Measurements from ENCODE around the gene APH1B.
"Not testable (repeated sequence)": the region's sequence is repeated elsewhere in the genome, so short reads cannot be mapped to it uniquely, and the experiment has no call there.

APH1B gene

GRCh38 chr15:63332367-63333124 lies 55.1 kb downstream of the APH1B start:
- DNase-seq (ENCODE audit: low spot score), result peak; percentile 84

DNA sequence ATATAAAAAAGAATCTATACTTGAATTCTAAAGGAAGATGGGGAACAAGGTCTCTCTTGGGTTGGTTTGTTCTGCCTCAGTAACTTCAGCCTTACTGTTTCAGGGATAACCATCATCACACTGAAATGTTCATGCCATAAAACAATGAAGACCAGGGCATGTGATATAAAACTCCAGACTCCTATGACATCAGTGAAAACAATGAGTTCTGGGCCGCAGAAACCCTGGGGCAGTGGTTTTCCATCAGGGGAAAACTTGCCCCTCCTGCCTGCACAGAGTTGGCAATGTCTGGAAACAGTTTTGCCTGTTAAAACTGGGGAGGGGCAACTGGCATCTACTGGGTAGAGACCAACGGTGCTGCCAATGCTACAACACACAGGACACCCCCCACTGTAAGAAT lies 57.4 kb downstream of the APH1B start:
- no peak for DNase-seq (ENCODE audit: low spot score)

GRCh38 chr15:63335543-63336240 lies 58.3 kb downstream of the APH1B start:
- DNase-seq (ENCODE audit: low spot score), result no peak

DNA sequence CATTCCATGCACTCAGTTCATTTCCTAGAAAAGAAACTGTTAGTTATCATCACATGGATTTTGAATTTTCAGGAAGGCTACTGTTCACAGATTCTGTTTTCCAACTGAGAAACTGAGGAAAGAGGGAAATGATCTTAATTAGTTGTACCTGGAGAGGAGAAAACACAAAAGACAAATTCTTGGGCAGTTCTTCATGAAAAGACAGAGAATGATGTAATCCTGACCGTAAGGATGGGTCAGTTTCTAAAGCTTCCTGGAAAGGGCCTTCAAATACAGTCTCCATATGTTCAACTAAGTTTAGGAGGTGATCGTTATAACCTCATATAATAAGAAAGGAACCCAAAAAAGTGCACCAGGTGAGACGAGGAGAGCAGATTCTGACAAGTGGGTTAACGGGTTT lies 59.6 kb downstream of the APH1B start:
- no peak for DNase-seq (ENCODE audit: low spot score)

DNA sequence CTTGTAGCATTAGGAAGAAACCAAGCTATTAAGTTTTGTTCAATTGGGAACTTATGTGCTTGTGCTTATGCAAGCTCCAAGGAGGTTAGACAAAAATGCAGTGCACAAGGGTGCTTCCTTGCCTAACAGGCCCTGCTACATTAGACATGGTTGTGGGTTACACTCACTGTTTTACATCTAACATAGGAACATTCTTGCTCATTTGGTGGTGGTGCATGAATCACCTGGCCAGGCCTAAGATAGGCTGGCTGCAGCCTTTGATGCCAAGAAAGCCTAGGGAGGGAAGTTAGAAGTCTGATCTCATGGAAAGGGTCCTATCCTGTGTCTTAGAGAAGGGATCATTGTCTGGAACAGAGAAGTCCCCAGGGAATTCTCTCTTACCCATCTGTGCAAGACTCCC lies 60.8 kb downstream of the APH1B start:
- no peak for DNase-seq (ENCODE audit: low spot score)

DNA sequence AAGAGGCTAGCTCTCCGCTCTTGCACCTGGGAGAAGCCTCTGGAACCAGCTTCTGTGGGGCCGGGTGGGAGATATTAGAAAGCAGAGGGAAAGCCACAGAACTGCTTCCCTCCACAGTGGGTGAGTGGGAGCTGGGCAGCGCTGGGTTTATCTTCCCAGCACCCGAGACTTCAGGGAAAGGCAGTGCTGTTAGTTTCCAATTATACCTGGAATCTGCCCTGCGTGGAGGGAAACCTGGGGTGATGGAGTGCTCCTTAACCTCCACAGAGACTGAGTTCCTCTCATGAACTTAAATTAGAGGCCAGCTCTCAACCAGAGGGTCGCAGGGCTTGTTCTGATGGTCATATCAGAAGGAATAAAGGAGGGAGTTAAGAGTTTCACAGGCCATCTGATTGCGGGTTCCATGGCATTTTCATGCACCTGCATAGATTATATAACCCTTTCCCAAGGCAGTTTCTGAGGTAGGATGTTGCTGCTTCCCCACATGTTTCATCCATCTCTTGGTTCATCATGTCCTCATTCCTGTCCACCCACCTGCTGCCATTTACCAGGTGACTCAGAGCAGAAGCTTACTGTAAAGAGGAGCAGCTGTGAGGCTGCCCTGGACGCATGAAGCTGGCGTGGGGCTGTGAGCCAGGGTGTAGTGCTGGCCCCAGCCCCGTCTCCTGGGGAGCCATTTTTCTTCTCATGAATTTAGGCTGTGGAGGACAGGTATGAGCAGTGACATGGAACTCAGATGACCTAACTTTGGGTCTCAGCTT lies 61.8 kb downstream of the APH1B start:
- DNase-seq (ENCODE audit: low spot score), result no peak

- no peak for DNase-seq (ENCODE audit: low spot score)
These were observed 62.4 kb downstream of the APH1B start for GRCh38 chr15:63339836-63340235.

- DNase-seq (ENCODE audit: low spot score), result no peak
These were observed 62.9 kb downstream of the APH1B start for GRCh38 chr15:63340353-63340752.

- DNase-seq (ENCODE audit: low spot score), result no peak
These were observed 63.5 kb downstream of the APH1B start for GRCh38 chr15:63340878-63341277.

GRCh38 chr15:63341898-63342297 lies 64.5 kb downstream of the APH1B start:
- no peak for DNase-seq (ENCODE audit: low spot score)

DNA sequence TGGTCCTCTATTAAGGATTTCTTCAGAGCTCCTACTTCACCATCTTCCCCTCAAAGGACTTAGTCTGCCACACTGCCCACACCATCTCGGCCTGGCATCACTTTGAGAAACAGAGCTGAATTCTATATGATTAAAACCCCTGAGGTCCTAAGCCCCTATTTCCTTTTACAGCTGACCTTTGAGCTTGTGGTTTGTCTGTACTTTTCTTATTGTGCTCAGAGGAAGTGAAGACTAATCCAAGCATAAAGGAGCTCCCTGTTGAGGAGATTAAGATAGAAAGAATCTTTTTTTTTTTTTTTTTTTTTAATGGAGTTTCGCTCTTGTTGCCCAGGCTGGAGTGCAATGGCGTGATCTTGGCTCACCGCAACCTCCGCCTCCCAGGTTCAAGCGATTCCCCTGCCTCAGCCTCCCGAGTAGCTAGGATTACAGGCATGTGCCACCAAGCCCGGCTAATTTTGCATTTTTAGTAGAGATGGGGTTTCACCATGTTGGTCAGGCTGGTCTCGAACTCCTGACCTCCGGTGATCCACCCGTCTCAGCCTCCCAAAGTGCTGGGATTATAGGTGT lies 65.7 kb downstream of the APH1B start:
- DNase-seq (ENCODE audit: low spot score), result not testable (repeated sequence)

DNA sequence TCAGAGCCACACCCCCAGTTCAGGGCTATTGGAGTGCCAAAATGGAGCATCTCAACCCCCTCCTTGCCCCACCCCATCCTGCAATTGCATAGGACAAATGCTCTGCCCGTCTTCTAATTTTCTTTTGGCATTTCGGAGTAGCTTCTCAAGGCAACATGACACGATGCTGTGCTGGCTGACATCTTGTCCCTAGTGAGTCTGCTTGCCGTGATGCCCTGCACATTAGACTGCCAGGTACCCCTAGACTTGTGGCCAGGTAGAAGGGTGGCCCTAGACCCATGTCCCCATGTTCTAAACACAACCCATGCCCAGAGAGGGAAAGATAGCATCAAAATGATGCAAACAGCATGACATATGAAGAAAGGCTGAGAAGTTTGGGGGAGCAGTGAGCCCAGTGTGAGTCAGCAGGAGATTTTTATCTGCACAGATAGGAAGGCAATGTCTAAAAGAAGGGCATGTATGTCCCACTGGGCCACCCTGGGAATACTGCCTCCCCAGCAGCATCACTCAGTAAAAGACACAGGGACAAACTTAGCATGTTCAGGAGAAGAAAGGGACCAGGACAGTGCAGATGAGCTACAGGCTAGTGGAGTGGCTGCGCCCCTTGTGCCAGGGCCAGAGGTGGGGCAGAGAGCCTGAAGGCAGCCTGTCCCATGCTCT lies 67.5 kb downstream of the APH1B start:
- no peak for DNase-seq (ENCODE audit: low spot score)

- no peak for DNase-seq (ENCODE audit: low spot score)
These were observed 68.0 kb downstream of the APH1B start for GRCh38 chr15:63345391-63345752.

- no peak for DNase-seq (ENCODE audit: low spot score)
These were observed 69.9 kb downstream of the APH1B start for GRCh38 chr15:63347074-63347857.

- no peak for DNase-seq (ENCODE audit: low spot score)
These were observed 71.0 kb downstream of the APH1B start for GRCh38 chr15:63348392-63348791.

DNA sequence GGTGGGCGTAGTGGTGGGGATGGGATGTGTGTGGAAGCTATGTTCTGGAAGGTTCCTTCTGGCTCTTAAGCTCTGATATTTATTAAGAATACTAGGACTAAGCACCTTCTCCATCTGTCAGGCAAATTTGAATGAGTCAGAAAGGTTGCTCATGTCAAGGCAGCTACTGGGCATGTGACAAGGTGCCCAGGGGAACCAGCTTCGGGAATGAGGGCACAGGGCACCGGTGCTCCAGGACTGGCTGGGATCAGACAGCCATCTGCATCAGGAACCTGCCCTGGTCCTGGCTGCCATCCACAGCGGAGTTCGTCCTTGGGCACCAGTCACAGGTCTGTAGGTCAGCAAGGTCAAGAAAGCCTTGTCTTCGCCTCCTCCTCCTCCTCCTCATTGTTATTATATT lies 71.8 kb downstream of the APH1B start:
- DNase-seq (ENCODE audit: low spot score), result no peak

DNA sequence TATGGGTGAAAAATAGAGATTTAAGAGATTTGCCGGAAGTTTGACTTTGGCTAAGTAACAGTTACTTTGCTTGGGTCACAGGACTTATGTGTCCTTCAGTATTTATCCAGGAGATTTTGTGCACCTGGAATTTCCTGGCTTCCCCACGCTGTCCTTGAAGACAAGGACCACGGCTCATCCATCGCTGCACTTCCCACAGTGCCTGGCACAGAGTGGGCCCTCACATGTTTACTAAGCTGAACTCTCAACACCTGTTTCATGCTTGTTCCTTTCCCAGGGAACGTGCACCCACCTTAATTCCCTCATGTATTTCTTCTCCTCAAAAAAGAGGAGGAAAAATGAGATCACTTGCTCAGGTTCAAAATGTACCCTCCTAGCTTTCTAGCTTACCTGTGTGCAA lies 72.2 kb downstream of the APH1B start:
- DNase-seq (ENCODE audit: low spot score), result no peak

- no peak for DNase-seq (ENCODE audit: low spot score)
These were observed 72.8 kb downstream of the APH1B start for GRCh38 chr15:63350178-63350621.

GRCh38 chr15:63351170-63351569 lies 73.8 kb downstream of the APH1B start:
- DNase-seq (ENCODE audit: low spot score), result no peak

GRCh38 chr15:63352808-63353207 lies 75.4 kb downstream of the APH1B start:
- no peak for DNase-seq (ENCODE audit: low spot score)

- no peak for DNase-seq (ENCODE audit: low spot score)
These were observed 75.9 kb downstream of the APH1B start for GRCh38 chr15:63353261-63353660.
